Neutrophil (primary cell): ENCODE results near the gene FCHSD2.

Experiments
- H3K27ac ChIP-seq: fragments of 200-600 bp; sonication (generic); 2 replicates; pipeline ENCODE4 v1.5.1; 2016; ENCODE audit warnings: mild to moderate bottlenecking, moderate library complexity
- H3K27me3 ChIP-seq: fragments of 200-600 bp; sonication (generic); 2 replicates; pipeline ENCODE4 v1.6.0; 2016; ENCODE audit warnings: mild to moderate bottlenecking
- H3K36me3 ChIP-seq: fragments of 200-600 bp; sonication (generic); 2 replicates; pipeline ENCODE4 v1.5.1; 2017
- H3K4me1 ChIP-seq, 2 experiments: fragments of 200-600 bp in 1 of 2; sonication (generic) in 1 of 2; 1 replicate in 1 of 2; 2 replicates in 1 of 2; pipeline versions ENCODE4 v1.5.1 to v1.6.1; 2013 to 2016; ENCODE audit warnings: low read depth in 1 of 2, low read length in 1 of 2, mild to moderate bottlenecking in 1 of 2, moderate library complexity in 1 of 2; ENCODE audit not compliant: control insufficient read depth in 1 of 2, insufficient read depth in 1 of 2
- H3K4me3 ChIP-seq, 2 experiments: fragments of 200-600 bp in 1 of 2; sonication (generic) in 1 of 2; 1 replicate in 1 of 2; 2 replicates in 1 of 2; pipeline ENCODE4 v1.5.1; 2013 to 2016; ENCODE audit warnings: low read depth in 1 of 2, low read length in 1 of 2, mild to moderate bottlenecking in 1 of 2, moderate library complexity in 1 of 2
- H3K9me3 ChIP-seq: fragments of 200-600 bp; sonication (generic); 2 replicates; pipeline ENCODE4 v1.5.1; 2016
- TF ChIP-seq, protein P1 (sequence below): fragments of 200-600 bp; sonication (generic); IDR thresholded peaks from 2 replicates; pipeline ENCODE4 v1.5.1; 2016; ENCODE audit warnings: antibody characterized with exemption

Gene FCHSD2

DNA sequence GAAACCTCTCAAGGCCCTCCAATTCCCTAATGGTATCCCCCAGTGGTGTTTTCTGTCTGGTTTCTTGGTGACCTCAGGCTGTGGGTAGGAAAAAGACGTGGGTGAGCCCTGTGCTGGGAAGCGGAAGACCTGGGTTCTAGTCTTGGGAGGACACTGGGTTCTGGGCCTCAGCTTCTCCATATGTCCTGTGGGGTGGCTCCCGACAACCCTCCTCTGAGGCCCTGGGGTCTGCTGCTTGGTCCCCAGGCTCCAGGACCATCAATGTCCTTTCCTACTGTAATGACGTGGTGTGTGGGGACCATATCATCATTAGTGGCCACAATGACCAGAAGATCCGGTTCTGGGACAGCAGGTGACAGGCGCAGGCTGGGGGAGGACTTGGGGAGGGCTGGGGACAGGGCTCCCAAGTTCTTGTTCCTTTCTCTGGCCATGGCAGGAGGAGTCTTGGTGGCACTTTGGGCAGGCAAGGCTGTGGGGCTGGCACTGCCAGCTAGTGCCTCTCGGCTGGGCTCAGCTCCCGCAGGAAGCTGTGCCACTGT, 315.1 kb downstream of the FCHSD2 start:
- TF ChIP-seq, protein P1, sequence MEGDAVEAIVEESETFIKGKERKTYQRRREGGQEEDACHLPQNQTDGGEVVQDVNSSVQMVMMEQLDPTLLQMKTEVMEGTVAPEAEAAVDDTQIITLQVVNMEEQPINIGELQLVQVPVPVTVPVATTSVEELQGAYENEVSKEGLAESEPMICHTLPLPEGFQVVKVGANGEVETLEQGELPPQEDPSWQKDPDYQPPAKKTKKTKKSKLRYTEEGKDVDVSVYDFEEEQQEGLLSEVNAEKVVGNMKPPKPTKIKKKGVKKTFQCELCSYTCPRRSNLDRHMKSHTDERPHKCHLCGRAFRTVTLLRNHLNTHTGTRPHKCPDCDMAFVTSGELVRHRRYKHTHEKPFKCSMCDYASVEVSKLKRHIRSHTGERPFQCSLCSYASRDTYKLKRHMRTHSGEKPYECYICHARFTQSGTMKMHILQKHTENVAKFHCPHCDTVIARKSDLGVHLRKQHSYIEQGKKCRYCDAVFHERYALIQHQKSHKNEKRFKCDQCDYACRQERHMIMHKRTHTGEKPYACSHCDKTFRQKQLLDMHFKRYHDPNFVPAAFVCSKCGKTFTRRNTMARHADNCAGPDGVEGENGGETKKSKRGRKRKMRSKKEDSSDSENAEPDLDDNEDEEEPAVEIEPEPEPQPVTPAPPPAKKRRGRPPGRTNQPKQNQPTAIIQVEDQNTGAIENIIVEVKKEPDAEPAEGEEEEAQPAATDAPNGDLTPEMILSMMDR = no peak
- H3K4me3 ChIP-seq = peak overlapping the region in 1 of 2 experiments; percentile 15
- no peaks in the 10 kb centered on the region for H3K9me3 ChIP-seq
- peaks cover 33 to 34% of the 10 kb centered on the region in 2 experiments for H3K4me1 ChIP-seq
- H3K27ac ChIP-seq = peak overlapping the region; percentile 98
- no peaks in the 10 kb centered on the region for H3K27me3 ChIP-seq
- H3K36me3 ChIP-seq = peaks cover 99% of the 10 kb centered on the region

DNA sequence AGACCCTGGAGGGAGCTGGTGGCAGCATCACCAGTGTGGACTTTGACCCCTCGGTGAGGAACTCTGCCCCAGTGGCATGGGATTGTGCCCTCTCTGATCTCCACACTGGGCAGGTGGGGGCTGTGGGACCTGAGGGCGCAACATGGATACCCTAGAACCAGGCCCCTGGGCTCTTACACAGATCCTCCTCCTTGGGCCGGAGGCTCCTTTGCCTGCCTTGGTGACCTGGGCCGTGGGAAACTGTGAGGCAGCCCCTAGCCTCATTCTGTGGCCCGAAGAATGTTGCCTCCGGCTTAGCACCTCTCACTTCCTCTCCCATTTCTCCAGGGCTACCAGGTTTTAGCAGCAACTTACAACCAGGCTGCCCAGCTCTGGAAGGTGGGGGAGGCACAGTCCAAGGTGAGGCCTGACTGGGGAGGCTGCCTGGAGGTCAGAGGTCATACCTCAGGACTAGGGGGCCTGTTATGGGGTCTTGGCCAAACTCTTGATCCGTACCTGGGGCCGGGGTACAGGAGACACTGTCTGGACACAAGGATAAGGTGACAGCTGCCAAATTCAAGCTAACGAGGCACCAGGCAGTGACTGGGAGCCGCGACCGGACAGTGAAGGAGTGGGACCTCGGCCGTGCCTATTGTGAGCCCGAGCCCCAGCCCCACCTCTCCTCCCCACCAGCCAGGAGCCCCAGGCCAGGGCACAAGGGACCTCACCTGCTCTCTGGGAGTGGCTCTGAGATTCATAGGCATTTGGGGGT, 315.8 kb downstream of the FCHSD2 start:
- H3K4me1 ChIP-seq = peaks cover 33 to 41% of the 10 kb centered on the region in 2 experiments
- TF ChIP-seq, protein P1 = no peak
- no peak overlapping the region for H3K4me3 ChIP-seq
- H3K27me3 ChIP-seq = no peaks in the 10 kb centered on the region
- no peaks in the 10 kb centered on the region for H3K9me3 ChIP-seq
- peak overlapping the region; percentile 98 for H3K27ac ChIP-seq
- peaks cover 99% of the 10 kb centered on the region for H3K36me3 ChIP-seq

DNA sequence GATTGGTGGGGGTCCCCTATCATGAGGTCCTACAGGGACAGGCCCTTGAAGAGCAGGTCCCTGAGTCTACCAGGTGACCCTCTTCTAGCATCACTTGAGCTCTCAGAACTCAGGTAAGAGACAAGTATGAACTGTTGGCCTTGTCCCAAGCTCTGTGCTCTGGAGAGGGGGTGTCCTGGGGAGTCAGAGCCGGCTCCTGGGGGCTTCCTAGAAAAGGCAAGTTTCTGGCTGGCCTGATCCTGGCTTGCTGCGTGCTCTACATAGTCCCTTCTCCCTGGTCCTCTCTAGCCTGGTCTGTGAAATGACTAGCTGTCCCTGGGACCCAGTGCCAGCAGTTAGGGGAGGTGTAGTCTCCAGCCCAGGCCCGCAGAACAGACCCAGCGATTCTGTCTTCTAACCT, 316.5 kb downstream of the FCHSD2 start:
- Histone ChIP-seq H3K27ac (peak overlapping the region; percentile 98), H3K27me3 (no peaks in the 10 kb centered on the region), H3K4me1 (peaks cover 38 to 48% of the 10 kb centered on the region in 2 experiments), H3K36me3 (peaks cover 99% of the 10 kb centered on the region), H3K9me3 (no peaks in the 10 kb centered on the region), H3K4me3 (no peak overlapping the region)
- TF ChIP-seq, protein P1 = no peak

DNA sequence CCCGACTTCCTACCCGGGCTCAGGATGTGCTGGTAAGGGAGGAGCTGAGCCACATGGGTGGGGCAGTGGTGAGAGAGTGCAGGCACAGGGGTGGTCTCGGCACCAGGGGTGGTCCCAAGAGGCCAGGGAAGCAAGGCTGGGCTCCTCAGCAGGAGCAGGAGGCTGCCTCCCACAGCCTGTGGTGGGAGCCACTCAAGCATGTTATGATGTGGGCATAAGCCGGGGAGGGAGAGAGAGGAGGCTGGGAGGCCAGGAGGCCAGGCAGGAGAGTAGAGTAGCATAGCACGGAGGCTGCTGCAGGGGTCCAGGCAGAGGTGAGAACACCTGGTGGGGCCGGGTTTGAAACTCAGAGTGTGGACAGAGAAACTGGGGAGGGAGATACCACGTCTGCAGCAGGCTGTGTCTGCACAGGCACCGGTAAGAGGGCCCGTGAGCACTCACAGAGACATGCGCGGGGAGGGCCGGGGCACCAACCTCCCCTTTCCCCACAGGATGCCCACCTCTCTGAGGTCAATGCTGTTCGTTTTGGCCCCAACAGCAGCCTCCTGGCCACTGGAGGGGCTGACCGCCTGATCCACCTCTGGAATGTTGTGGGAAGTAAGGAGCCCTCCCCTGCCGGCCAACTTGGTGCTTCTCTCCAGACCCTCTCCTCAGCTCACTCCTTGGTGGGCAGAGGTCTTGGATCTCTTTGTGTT, 317.2 kb downstream of the FCHSD2 start:
- H3K4me3 ChIP-seq = no peak overlapping the region
- H3K4me1 ChIP-seq = peaks cover 40 to 55% of the 10 kb centered on the region in 2 experiments
- H3K36me3 ChIP-seq = peaks cover 99% of the 10 kb centered on the region
- H3K27ac ChIP-seq = peak overlapping the region; percentile 98
- H3K27me3 ChIP-seq = no peaks in the 10 kb centered on the region
- no peaks in the 10 kb centered on the region for H3K9me3 ChIP-seq
- TF ChIP-seq, protein P1 = no peak

DNA sequence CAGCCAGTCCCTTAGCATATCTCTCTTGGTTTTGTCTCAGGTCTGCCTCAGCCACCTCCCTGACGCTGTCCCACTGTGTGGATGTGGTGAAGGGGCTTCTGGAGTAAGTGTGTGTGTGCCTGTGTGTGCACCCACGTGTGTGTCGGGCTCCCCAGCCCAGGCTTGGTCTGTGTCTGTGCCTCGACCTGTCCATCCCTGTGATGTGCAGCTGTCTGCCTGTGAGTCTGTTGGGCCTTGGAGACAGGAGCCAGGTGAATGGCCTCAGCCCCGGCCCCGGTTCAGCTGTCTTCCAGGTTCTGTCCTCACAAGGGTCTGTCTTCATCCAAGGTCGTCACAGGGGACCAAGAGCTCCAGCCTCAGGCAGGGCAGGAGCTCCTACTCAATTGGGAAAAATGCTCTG, 318.1 kb downstream of the FCHSD2 start:
- Histone ChIP-seq H3K4me3 (no peak overlapping the region), H3K36me3 (peaks cover 99% of the 10 kb centered on the region), H3K27me3 (no peaks in the 10 kb centered on the region), H3K4me1 (peaks cover 42 to 62% of the 10 kb centered on the region in 2 experiments), H3K27ac (peak overlapping the region; percentile 98), H3K9me3 (no peaks in the 10 kb centered on the region)
- TF ChIP-seq, protein P1 = no peak
